Vagina (tissue), 2 donors: ENCODE measurements around the gene LLGL1.

Experiments
- POLR2A ChIP-seq, 2 donors: fragments of 450-650 bp; IDR thresholded peaks; one replicate each; pipeline ENCODE4 v1.6.1; 2017; ENCODE audit warnings: antibody characterized with exemption in 2 of 2, mild to moderate bottlenecking in 2 of 2, moderate library complexity in 2 of 2
- POLR2AphosphoS5 ChIP-seq, 2 donors: sonication (generic); formaldehyde crosslinking; IDR thresholded peaks; one replicate each; pipeline ENCODE4 v1.9.0; 2017; ENCODE audit warnings: antibody characterized with exemption in 2 of 2, mild to moderate bottlenecking in 2 of 2, low read depth in 1 of 2; ENCODE audit not compliant: insufficient read depth in 1 of 2
- TF ChIP-seq, protein P1 (sequence below), 3 experiments: fragments of 450-650 bp in 2 of 3; fragments of 200-600 bp in 1 of 3; sonication (generic) in 1 of 3; IDR thresholded peaks; one replicate each; pipeline ENCODE4 v1.5.1; 2017 to 2019; ENCODE audit warnings: antibody characterized with exemption in 3 of 3, mild to moderate bottlenecking in 2 of 3, moderate library complexity in 2 of 3

DNA sequence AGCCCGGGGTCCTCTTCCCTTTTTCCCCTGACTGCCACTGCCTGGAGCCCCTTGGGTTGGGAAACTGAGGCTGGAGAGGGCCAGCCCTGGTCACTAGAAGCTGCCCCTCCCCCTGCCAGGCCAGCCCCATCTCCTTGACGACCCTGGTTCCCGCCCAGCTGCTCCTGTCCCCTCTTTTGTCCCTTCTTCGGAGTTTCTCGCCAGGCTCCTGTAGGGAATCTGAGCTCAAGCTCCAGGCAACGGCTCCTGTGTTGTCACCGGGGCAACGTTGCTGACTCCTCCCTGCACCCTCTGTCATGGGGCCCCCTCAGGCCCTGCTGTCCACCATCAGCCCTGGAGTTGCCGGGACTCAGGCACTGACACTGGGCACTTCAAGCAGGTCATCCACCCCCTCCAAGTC is 5.7 kb downstream of the LLGL1 start:
- TF ChIP-seq, protein P1, sequence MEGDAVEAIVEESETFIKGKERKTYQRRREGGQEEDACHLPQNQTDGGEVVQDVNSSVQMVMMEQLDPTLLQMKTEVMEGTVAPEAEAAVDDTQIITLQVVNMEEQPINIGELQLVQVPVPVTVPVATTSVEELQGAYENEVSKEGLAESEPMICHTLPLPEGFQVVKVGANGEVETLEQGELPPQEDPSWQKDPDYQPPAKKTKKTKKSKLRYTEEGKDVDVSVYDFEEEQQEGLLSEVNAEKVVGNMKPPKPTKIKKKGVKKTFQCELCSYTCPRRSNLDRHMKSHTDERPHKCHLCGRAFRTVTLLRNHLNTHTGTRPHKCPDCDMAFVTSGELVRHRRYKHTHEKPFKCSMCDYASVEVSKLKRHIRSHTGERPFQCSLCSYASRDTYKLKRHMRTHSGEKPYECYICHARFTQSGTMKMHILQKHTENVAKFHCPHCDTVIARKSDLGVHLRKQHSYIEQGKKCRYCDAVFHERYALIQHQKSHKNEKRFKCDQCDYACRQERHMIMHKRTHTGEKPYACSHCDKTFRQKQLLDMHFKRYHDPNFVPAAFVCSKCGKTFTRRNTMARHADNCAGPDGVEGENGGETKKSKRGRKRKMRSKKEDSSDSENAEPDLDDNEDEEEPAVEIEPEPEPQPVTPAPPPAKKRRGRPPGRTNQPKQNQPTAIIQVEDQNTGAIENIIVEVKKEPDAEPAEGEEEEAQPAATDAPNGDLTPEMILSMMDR (IDR thresholded peaks at IDR 0.05), result no peak
- TF ChIP-seq POLR2A (IDR thresholded peaks at IDR 0.05), result no peak
- TF ChIP-seq POLR2AphosphoS5 (IDR thresholded peaks at IDR 0.05; ENCODE audit: insufficient read depth in 1 of 2, low read depth in 1 of 2), result no peak
